ENCODE results near the gene ADARB2.
A peak's percentile ranks its signal among the peaks of the same experiment; 100 is the strongest.

GRCh38 chr10:1679821-1680650 is 57.3 kb downstream of the ADARB2 start:
- TF ChIP-seq CTCF (conservative IDR thresholded peaks at IDR 0.05; ENCODE audit: low read depth in 2 of 2) (peak in 1 of 2 experiments; percentile 32; a peak in 2 of 4 replicates), POLR2AphosphoS5 (IDR thresholded peaks at IDR 0.05; ENCODE audit: low read depth) (no peak), CREB1 (CRISPR knock-in tag; IDR thresholded peaks at IDR 0.05; ENCODE audit: low read depth) (no peak), ZNF462 (CRISPR knock-in tag; IDR thresholded peaks at IDR 0.05) (no peak), REST (IDR thresholded peaks at IDR 0.05; ENCODE audit: unreplicated experiment) (no peak), EZH2 (IDR thresholded peaks at IDR 0.05; ENCODE audit: low read depth, unreplicated experiment) (no peak), JUNB (IDR thresholded peaks at IDR 0.05; ENCODE audit: unreplicated experiment) (no peak), EZH2phosphoT487 (IDR thresholded peaks at IDR 0.05; ENCODE audit: unreplicated experiment) (no peak)
